ENCODE results near the gene HOGA1. TPM values are rescaled to one million over a fixed set of nuclear protein-coding genes. Genes with fewer than 3 reads are reported as not detected.
"Not testable (repeated sequence)": the region's sequence is repeated elsewhere in the genome, so short reads cannot be mapped to it uniquely, and the experiment has no call there.

Gene HOGA1
- polyA plus RNA-seq, 3 donors, result 48.5 to 70.8 (median 69.1) TPM

DNA sequence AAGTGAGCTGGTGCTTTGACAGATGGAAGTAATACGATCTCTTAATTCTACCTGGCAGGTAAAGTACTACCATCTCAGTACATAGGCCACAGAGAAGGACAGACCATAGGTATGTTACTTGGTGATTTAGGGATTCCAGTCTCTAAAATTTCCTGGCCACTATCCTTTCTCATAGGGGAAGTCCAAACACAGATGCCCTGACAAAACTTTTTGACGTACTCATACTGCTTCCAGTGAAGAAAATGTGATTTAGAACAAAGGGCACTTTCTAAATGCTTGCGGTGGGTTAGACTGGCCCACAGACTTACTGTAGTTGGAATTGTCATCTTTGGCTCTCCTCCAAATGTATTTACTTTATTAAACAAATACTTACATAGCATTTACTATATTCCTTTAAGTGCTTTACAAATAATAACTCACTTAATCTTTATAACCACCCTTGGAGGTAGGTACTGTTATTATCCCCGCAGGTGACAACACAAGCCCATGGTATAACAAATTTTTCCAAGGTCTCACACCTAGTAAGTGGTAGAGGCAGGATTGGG is 59.3 kb downstream of the HOGA1 start:
- no peak for DNase-seq

DNA sequence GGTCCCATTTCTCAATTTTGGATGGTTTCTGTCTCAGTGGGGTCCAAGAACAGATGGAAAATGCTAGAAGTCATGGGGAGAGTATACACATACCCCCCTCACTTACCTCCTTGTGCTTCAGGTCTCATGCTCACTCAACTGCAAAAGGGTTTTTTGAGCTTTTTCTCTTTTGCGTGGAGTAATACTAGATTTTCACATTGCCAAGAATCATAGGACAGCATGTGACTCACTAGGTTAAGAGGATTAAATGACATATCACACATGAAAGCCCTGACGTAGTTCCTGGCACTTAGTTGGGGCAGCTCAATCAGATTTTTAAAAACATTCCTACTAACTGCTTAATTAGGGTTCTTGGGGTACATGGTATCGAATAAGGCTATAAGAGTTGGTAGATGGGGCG is 60.7 kb downstream of the HOGA1 start:
- no peak for DNase-seq

DNA sequence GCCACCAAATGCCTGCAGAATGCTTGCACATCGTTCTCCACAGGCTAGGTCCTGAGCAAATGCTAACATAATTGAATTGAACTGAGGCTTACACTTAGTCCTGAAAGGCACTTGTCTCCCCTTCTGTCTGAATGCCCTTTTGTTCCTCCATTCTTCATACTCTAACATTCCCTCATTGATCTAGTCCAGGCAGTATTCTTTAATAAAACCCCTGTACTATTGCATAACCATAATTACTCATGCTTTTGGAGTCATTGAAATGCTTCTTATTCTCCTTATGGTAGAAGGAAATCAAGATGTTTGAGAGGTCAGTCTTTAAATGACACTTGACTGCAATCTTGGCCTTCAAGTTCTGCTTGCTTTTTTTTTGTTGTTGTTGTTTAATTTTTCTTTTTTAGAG is 63.4 kb downstream of the HOGA1 start:
- DNase-seq, result no peak

DNA sequence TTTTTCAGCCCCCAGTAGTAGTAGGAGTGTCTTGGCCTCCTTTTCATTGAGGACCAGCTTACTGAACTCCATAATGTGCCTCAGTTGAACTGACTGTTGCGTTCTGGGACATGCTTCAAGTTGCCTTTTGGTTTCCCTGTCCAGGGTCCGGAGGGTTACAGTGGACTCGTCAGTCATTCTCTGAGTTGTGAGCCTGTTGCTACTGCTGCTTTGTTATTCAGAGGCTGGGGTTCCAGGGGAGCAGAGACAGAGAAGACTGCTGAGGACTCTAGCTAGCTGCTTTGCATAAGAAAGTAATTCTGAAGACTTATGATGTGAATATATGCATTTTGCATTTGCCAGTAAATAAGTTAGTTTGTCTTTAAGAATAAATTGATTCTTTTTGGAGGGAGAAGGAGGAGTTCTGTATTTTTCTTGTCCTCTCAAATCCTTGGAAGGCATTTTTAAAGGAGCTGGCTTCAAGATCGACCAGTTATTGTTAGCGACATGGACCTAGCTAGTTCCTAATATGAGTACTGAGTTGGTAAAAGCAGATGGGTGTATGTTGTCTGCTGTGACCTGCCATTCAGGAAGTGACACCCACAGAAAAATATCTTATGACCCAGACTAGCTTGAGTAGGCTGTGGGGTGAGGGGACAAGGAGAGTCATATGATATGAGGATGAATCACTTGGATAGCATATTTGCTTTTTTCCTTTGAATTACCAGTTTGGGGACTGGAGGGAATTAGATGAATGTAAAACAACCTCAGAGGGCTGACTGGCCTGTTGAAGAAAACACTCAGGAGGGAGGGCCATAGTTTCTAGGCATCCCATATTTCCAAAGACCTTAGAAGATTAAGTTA is 64.6 kb downstream of the HOGA1 start:
- DNase-seq, result no peak

DNA sequence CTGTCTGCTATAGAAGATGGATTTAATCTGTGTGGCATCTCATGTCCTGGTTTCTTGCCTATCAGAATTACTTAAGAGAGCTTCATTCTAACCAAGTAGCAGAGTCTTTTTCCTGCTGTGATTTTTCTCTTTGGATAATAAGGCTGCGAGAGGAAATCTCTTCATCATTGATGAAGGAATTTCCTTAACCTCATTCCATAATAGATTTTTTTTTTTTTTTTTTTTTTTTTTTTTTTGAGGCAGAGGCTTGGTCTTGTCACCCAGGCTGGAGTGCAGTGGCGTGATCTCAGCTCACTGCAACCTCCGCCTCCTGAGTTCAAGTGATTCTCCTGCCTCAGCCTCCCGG is 65.2 kb downstream of the HOGA1 start:
- not testable (repeated sequence) for DNase-seq

DNA sequence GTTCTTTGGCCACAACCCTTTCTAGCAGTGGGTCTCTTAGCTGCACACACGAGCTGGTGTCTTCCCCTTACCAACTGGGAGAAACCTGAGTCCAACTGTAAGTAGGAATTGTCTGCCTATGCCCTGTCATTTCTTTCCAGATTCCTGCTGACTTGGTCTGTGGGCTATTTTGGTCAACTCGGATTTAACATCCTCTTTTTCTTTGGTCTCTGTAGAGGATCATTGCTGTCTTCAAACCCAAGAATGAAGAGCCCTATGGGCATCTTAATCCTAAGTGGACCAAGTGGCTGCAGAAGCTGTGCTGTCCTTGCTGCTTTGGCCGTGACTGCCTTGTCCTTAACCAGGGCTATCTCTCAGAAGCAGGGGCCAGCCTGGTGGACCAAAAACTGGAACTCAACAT is 66.5 kb downstream of the HOGA1 start:
- no peak for DNase-seq

DNA sequence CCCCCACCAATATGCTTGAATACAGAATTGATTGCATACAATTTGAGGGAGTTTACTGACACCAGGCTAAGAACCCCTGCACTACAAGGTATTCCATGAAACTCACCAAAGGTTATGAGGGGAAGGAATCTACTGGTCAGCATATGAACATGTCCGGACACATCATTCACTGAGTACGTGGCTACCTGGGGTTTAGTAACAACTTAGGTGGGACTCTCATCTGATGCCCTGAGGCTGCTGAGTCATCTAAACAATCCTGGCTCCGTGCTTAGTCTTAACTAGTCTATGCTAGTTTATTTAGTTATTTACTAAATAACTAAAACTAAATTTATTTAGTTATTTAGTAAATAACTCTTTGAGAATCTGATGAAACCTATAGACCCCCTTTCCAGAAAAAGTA is 67.6 kb downstream of the HOGA1 start:
- no peak for DNase-seq

DNA sequence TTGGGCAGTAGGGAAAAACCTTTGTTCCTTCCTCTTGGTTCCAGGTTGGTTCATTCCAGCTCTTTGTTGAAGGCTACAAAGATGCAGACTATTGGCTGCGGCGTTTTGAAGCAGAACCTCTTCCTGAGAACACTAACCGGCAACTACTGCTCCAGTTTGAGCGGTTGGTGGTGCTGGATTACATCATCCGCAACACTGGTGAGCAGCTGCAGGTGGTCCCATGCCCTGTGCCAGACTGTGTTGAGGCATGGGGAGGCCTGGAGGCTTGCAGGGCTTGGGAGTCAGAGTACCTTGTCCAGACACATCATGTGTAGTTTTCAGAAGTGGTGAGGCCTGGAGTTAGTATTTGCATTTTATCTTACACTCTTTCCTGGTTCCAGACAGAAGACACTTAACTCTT is 72.6 kb downstream of the HOGA1 start:
- DNase-seq, result no peak

DNA sequence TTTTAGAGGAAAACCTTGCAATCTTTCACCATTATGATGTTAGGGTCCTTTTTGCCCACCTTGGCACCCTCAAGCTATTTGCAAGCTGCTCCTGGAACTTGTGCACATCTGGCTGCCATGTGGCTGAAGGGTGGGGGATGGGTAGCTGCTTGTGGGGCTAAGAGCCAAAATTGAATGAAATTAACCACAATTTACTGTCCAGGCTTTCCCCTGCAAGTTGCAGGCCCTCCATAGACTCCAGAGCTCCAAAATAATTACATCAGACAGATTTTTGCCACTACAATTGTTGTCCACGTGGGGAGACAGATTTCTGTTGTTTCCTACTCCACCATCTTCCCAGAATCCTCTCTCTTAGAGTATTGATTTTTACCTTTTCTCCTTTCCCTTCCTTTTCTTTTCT is 75.4 kb downstream of the HOGA1 start:
- no peak for DNase-seq

Other genes starting within 250 kb of the HOGA1 start
- gene FRAT2, start 249.7 kb upstream of the HOGA1 start, polyA plus RNA-seq (ENCODE audit: insufficient read length in 3 of 3), result 10 to 100 TPM; 13.1 to 14.1 (median 14.0) TPM
- 10 to 100 TPM; 26.3 to 34.6 (median 26.7) TPM for gene RRP12, start 183.0 kb upstream of the HOGA1 start, polyA plus RNA-seq (ENCODE audit: insufficient read length in 3 of 3)
- 100 to 1,000 TPM; 164 to 200 (median 193) TPM for gene PGAM1, start 158.2 kb upstream of the HOGA1 start, polyA plus RNA-seq (ENCODE audit: insufficient read length in 3 of 3)
- gene EXOSC1, start 138.4 kb upstream of the HOGA1 start, polyA plus RNA-seq (ENCODE audit: insufficient read length in 3 of 3), result 10 to 100 TPM; 32.0 to 43.3 (median 39.7) TPM
- 10 to 100 TPM; 40.5 to 43.1 (median 40.7) TPM for gene ZDHHC16, start 138.2 kb upstream of the HOGA1 start, polyA plus RNA-seq (ENCODE audit: insufficient read length in 3 of 3)
- 100 to 1,000 TPM in 2 of 3 donors, 10 to 100 TPM in 1; 94.4 to 108 (median 106) TPM for gene MMS19, start 86.0 kb upstream of the HOGA1 start, polyA plus RNA-seq (ENCODE audit: insufficient read length in 3 of 3)
- gene UBTD1, start 85.5 kb upstream of the HOGA1 start, polyA plus RNA-seq (ENCODE audit: insufficient read length in 3 of 3), result 10 to 100 TPM in 2 of 3 donors, 1 to 10 TPM in 1; 9.2 to 12.5 (median 11.3) TPM
- under 1 TPM; 0.39 to 0.50 (median 0.49) TPM for gene ANKRD2, start 11.6 kb upstream of the HOGA1 start, polyA plus RNA-seq (ENCODE audit: insufficient read length in 3 of 3)
- 1 to 10 TPM in 2 of 3 donors, under 1 TPM in 1; 0.31 to 3.5 (median 1.3) TPM for gene C10orf62, start 5.3 kb downstream of the HOGA1 start, polyA plus RNA-seq (ENCODE audit: insufficient read length in 3 of 3)
- gene MORN4, start 49.1 kb downstream of the HOGA1 start, polyA plus RNA-seq (ENCODE audit: insufficient read length in 3 of 3), result 10 to 100 TPM; 21.7 to 29.7 (median 22.9) TPM
- gene PI4K2A, start 56.3 kb downstream of the HOGA1 start, polyA plus RNA-seq (ENCODE audit: insufficient read length in 3 of 3), result 10 to 100 TPM; 18.8 to 20.7 (median 20.5) TPM
- gene AVPI1, start 102.9 kb downstream of the HOGA1 start, polyA plus RNA-seq (ENCODE audit: insufficient read length in 3 of 3), result 1 to 10 TPM; 4.3 to 5.3 (median 4.5) TPM
- gene MARVELD1, start 129.3 kb downstream of the HOGA1 start, polyA plus RNA-seq (ENCODE audit: insufficient read length in 3 of 3), result 10 to 100 TPM; 36.4 to 46.8 (median 43.9) TPM
- 10 to 100 TPM; 22.7 to 40.4 (median 37.7) TPM for gene ZFYVE27, start 152.7 kb downstream of the HOGA1 start, polyA plus RNA-seq (ENCODE audit: insufficient read length in 3 of 3)
- gene SFRP5, start 187.6 kb downstream of the HOGA1 start, polyA plus RNA-seq (ENCODE audit: insufficient read length in 3 of 3), result under 1 TPM in 2 of 3 donors, not detected in 1; 0.09 to 0.11 TPM

All from renal pelvis (tissue), 4 donors.